NCI-H345 treated with DMSO at 0.1 percent for 48 hours (cell line): Measurements from ENCODE around the gene SMIM12.

Experiments
- DNase-seq: peaks from one replicate; lab custom pipeline; 2025; ENCODE audit not compliant: unreplicated experiment; lab: John Stamatoyannopoulos, UW

SMIM12 gene

DNA sequence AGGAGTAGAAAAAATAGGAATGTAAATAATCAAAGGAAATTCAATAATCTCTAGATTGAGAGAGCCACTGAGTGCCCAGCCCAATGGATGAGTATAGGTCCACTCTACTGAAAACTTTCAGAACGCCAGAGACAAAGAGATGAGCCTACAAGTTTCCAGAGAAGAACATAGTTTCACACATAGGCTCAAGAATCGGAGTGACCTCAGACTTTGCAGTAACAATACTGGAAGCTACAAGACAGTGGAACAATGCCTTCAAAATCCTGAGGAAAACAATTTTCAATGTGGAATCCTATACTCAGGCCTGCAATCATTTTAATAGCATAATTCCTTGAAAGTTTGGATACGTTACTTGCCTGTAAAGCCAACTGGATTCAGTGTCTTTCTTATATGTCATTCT lies 55.8 kb downstream of the SMIM12 start:
- no peak for DNase-seq
